Suppressor macrophage treated with lipopolysaccharide for 1 hour (primary cell): ENCODE data around the gene DCUN1D1.

Source experiments
- DNase-seq, 3 donors: peaks; one replicate each; pipeline ENCODE4 v3.0.0-alpha.2; 2020 to 2022

Gene DCUN1D1

GRCh38 chr3:182935803-182936202, 44.5 kb downstream of the DCUN1D1 start:
- DNase-seq, result no peak

GRCh38 chr3:182925944-182926337, 54.4 kb downstream of the DCUN1D1 start:
- peak in 2 of 3 donors; percentile 31 to 41 for DNase-seq

GRCh38 chr3:182925330-182925943, 54.9 kb downstream of the DCUN1D1 start:
- DNase-seq, result peak; percentile 75 to 86 (median 76)

- DNase-seq, result no peak
These were observed 58.5 kb downstream of the DCUN1D1 start for GRCh38 chr3:182921665-182922355.

GRCh38 chr3:182920515-182921084, 59.7 kb downstream of the DCUN1D1 start:
- no peak for DNase-seq

GRCh38 chr3:182919866-182920357, 60.4 kb downstream of the DCUN1D1 start:
- DNase-seq, result no peak

GRCh38 chr3:182917134-182917533, 63.2 kb downstream of the DCUN1D1 start:
- DNase-seq, result no peak

GRCh38 chr3:182914341-182914740, 66.0 kb downstream of the DCUN1D1 start:
- no peak for DNase-seq

- DNase-seq, result no peak
These were observed 66.4 kb downstream of the DCUN1D1 start for GRCh38 chr3:182913889-182914288.

GRCh38 chr3:182912474-182912873, 67.9 kb downstream of the DCUN1D1 start:
- DNase-seq, result no peak

GRCh38 chr3:182911782-182912111, 68.6 kb downstream of the DCUN1D1 start:
- no peak for DNase-seq

- DNase-seq, result no peak
These were observed 69.2 kb downstream of the DCUN1D1 start for GRCh38 chr3:182910936-182911781.

- DNase-seq, result peak; percentile 23 to 43 (median 32)
These were observed 70.9 kb downstream of the DCUN1D1 start for GRCh38 chr3:182909318-182910040.

- DNase-seq, result no peak
These were observed 71.9 kb downstream of the DCUN1D1 start for GRCh38 chr3:182908471-182908870.

- DNase-seq, result no peak
These were observed 74.3 kb downstream of the DCUN1D1 start for GRCh38 chr3:182906036-182906435.

GRCh38 chr3:182905623-182906022, 74.7 kb downstream of the DCUN1D1 start:
- no peak for DNase-seq

GRCh38 chr3:182904164-182904563, 76.2 kb downstream of the DCUN1D1 start:
- DNase-seq, result peak in 1 of 3 donors; percentile 4

- DNase-seq, result no peak
These were observed 78.1 kb downstream of the DCUN1D1 start for GRCh38 chr3:182902236-182902635.

- no peak for DNase-seq
These were observed 83.8 kb downstream of the DCUN1D1 start for GRCh38 chr3:182896553-182896952.

- no peak for DNase-seq
These were observed 84.7 kb downstream of the DCUN1D1 start for GRCh38 chr3:182895513-182896112.

GRCh38 chr3:182892226-182892625, 88.1 kb downstream of the DCUN1D1 start:
- peak; percentile 29 to 41 (median 31) for DNase-seq

GRCh38 chr3:182891364-182891763, 89.0 kb downstream of the DCUN1D1 start:
- DNase-seq, result no peak
